Ovary (tissue), 9 donors: Measurements from ENCODE around the gene CCNB2. TPM values are rescaled to one million over a fixed set of nuclear protein-coding genes. Genes with fewer than 3 reads are reported as not detected.

Source experiments
- DNase-seq, 5 donors: peaks; one replicate each; pipeline ENCODE4 v3.0.0-alpha.2; 2019 to 2020
- H3K27ac ChIP-seq, 2 donors: fragments of 200-600 bp; one replicate each; pipeline versions ENCODE4 v1.5.1 to v1.8.0; 2019 to 2022
- H3K27me3 ChIP-seq: fragments of 200-600 bp; one replicate; pipeline ENCODE4 v1.8.0; 2022
- H3K36me3 ChIP-seq: fragments of 200-600 bp; sonication (generic); one replicate; pipeline ENCODE4 v1.5.1; 2019
- H3K4me1 ChIP-seq: one replicate; pipeline ENCODE4 v1.8.1; 2013; ENCODE audit warnings: mild to moderate bottlenecking, moderate library complexity; ENCODE audit not compliant: insufficient read depth
- H3K4me3 ChIP-seq: fragments of 200-600 bp; sonication (generic); one replicate; pipeline ENCODE4 v1.5.1; 2017
- H3K9me3 ChIP-seq, 2 donors: fragments of 200-600 bp in 1 of 2; sonication (generic) in 1 of 2; one replicate each; pipeline versions ENCODE4 v1.5.1 to v1.8.1; 2013 to 2019; ENCODE audit warnings: mild to moderate bottlenecking in 1 of 2, moderate library complexity in 1 of 2
- EP300 ChIP-seq: sonication (generic); formaldehyde crosslinking; IDR thresholded peaks from one replicate; pipeline ENCODE4 v1.6.1; 2017; ENCODE audit warnings: antibody characterized with exemption
- POLR2A ChIP-seq: fragments of 450-650 bp; IDR thresholded peaks from one replicate; pipeline ENCODE4 v1.6.1; 2017; ENCODE audit warnings: antibody characterized with exemption, mild to moderate bottlenecking, moderate library complexity
- WGBS, 3 donors: extraction: QIAGEN DNeasy Blood & Tissue Kit in 1 of 3; methylation state at CpG; one replicate each; pipeline versions ENCODE4 v1.1.5 to v1.1.7; 2013 to 2017; 5-methylcytosine and 5-hydroxymethylcytosine counted together
- intact Hi-C, 4 donors: fragments of 100-400 bp; cut with DNase I; formaldehyde crosslinking; loops; one replicate each; pipeline versions ENCODE4 v1.11.0 to v1.15.1; 2022 to 2023
- polyA plus RNA-seq, 2 donors: library from polyadenylated mRNA; stranded (reverse); fragments of 200-250 nt in 1 of 2; fragments of 350-450 nt in 1 of 2; fragmentation: Illumina TruSeq in 1 of 2; extraction: RNeasy Lipid Tissue Mini Kit (QIAGEN cat#74804) in 1 of 2; gene quantifications; one replicate each; pipeline ENCODE4 v1.2.3, GENCODE V29; 2013 to 2014
- total RNA-seq, 7 donors: library from RNA; depleted of rRNA in 2 of 7; stranded (reverse); fragments of >200 nt in 2 of 7; fragmentation: NEBNext Ultra II Directional in 3 of 7; extraction: Animal tissue kit (Norgen Biotek cat#: 25700) in 3 of 7; gene quantifications; one replicate each; pipeline versions ENCODE4 v1.1.0 to v1.2.4, GENCODE V29; 2016 to 2023
- TF ChIP-seq, protein P1 (sequence below), 3 donors: fragments of 450-650 bp in 2 of 3; fragments of 200-600 bp in 1 of 3; IDR thresholded peaks; one replicate each; pipeline versions ENCODE4 v1.5.1 to v1.8.0; 2016 to 2022; ENCODE audit warnings: antibody characterized with exemption in 3 of 3, mild to moderate bottlenecking in 1 of 3
- donor health status: DM: no; HTN: no; CAD: no; lungs with moderate emphysema.
- donor health status: DM: no; HTN: no; CAD: no.
- donor health status: Bipolar disorder and iron deficiency.
- donor health status: DM: yes; HTN: yes; CAD: no.
- donor health status: DM: no; HTN: no; CAD: no.
- donor health status: DM: yes; HTN: yes; CAD: no.

Gene CCNB2
- total and polyA plus RNA-seq, 9 donors, result 0.28 to 2.5 (median 0.61) TPM; not detected in 1

DNA sequence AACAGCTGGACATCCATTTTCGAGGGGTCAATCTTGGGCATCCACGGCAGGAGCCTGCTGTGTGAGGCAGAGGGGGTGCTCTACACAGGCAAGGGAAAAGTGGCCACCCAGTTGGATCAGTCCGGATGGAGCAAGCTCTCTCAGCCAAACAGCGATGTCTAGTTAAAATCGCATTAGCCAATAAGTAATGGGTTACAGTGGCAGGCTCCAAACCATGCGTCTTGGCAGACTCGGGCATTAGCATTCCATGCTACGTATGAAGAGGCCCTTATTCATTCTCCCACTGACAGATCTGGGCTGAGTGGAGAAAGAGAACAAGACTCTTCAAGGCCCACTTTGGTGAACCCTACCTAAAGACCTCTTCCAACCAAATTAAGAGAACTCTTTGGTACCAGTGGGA lies 49.3 kb downstream of the CCNB2 start:
- TF ChIP-seq, protein P1, sequence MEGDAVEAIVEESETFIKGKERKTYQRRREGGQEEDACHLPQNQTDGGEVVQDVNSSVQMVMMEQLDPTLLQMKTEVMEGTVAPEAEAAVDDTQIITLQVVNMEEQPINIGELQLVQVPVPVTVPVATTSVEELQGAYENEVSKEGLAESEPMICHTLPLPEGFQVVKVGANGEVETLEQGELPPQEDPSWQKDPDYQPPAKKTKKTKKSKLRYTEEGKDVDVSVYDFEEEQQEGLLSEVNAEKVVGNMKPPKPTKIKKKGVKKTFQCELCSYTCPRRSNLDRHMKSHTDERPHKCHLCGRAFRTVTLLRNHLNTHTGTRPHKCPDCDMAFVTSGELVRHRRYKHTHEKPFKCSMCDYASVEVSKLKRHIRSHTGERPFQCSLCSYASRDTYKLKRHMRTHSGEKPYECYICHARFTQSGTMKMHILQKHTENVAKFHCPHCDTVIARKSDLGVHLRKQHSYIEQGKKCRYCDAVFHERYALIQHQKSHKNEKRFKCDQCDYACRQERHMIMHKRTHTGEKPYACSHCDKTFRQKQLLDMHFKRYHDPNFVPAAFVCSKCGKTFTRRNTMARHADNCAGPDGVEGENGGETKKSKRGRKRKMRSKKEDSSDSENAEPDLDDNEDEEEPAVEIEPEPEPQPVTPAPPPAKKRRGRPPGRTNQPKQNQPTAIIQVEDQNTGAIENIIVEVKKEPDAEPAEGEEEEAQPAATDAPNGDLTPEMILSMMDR (IDR thresholded peaks at IDR 0.05), result no peak
- TF ChIP-seq POLR2A (no peak), EP300 (no peak)
- Histone ChIP-seq H3K4me1 (no peaks in the 10 kb centered on the region), H3K27ac (no peak overlapping the region), H3K27me3 (no peaks in the 10 kb centered on the region), H3K4me3 (no peak overlapping the region), H3K9me3 (no peaks in the 10 kb centered on the region), H3K36me3 (no peaks in the 10 kb centered on the region)
- intact Hi-C loops, result no loop called here
- no peak for DNase-seq
- WGBS, 3 donors, result 81 to 93% (median 89%) methylated on average over 8 of the region's 8 CpGs

DNA sequence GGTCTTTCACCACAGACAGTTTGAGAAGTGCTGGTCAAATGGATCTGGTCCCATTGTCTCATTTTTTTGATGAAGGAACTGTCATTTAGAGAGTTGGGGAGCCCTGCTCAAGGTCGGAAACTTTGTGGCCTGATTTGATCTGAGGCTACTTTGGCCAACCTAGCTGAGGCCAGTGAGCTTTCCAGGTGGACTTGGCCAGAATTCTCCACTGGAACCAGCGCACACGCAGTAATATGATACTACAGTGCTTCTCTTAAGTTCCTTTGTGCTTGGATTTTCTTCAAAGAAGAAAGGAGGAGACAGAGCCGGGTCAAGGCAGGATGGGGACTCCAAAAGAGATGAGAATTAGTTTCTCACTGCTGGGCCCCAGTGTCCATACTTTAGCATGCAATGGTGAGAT lies 50.5 kb downstream of the CCNB2 start:
- intact Hi-C loops, result no loop called here
- no peaks in the 10 kb centered on the region for H3K36me3 ChIP-seq

DNA sequence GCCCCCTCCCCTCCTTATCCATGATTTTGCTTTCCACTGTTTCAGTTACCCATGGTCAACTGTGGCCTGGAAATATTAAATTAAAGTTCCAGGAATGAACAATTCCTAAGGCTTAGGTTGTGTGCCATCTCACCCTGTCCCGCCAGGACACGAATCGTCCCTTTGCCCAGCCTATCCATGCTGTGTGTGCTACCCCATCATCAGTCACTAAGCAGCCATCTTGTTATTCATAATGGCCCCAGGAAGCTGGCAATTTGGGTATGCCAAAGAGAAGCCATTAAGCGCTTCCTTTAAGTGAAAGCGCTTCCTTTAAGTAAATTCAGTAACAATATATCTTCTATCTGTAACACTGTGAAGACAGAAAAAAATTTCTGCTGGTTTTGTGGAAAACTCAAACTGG lies 52.5 kb downstream of the CCNB2 start:
- Histone ChIP-seq H3K27me3 (no peaks in the 10 kb centered on the region), H3K36me3 (no peaks in the 10 kb centered on the region), H3K4me1 (no peaks in the 10 kb centered on the region), H3K27ac (no peak overlapping the region), H3K9me3 (no peaks in the 10 kb centered on the region), H3K4me3 (no peak overlapping the region)
- no peak for DNase-seq
- intact Hi-C loops, result no loop called here
- TF ChIP-seq EP300 (no peak), POLR2A (no peak)
- TF ChIP-seq, protein P1 (IDR thresholded peaks at IDR 0.05), result no peak
- 98 to 99% (median 98%) methylated on average over 5 of the region's 5 CpGs for WGBS, 3 donors

More for the DNA sequence above, 50.5 kb downstream of the CCNB2 start:
- Histone ChIP-seq H3K27me3 (no peaks in the 10 kb centered on the region), H3K4me3 (no peak overlapping the region), H3K27ac (no peak overlapping the region), H3K9me3 (no peaks in the 10 kb centered on the region), H3K4me1 (no peaks in the 10 kb centered on the region)
- TF ChIP-seq EP300 (no peak), POLR2A (no peak)
- TF ChIP-seq, protein P1 (IDR thresholded peaks at IDR 0.05), result no peak
- 78 to 92% (median 86%) methylated on average over 4 of the region's 4 CpGs for WGBS, 3 donors
- no peak for DNase-seq

DNA sequence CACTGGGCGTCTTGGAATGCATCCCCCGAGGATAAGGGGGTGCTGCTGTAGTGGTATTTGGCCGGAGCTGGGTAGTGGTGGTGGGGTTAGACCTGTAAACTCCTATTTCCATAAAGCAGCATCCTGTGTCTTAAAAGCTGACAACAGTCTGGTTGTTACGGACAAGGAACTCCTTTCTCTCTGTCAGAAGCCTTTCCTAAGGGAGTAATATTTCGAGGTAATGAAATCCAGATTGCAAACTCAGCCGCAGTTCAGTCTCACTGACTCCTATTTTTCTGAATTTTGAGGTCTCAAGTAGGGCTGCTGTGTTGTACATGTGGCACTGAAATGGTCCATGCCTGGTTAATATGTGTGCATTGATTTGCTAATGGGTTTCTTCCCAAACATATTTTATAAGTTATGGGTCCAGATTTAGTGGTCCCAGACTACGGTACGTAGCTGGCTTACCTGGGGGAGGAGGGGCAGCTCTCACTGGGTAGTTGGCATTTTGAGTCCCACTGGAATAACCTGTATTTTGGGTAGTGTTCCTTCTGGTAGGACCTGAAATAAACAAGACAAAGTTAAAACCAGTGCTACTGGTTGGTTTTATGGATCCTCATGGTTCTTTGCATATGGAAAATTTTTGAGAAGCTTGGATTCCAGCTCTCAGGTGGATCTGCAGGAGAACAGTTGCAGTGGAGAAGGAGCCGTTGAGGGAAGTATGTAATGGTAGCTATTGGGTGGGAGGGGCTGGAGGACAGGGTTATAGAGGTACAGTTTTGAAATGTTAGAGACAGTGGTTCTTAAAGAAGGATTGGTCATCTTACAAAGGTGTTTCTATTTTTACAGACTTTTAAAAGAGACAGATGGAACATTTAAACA lies 53.1 kb downstream of the CCNB2 start:
- Histone ChIP-seq H3K4me3 (no peak overlapping the region), H3K9me3 (no peaks in the 10 kb centered on the region), H3K27me3 (no peaks in the 10 kb centered on the region), H3K4me1 (no peaks in the 10 kb centered on the region), H3K36me3 (no peaks in the 10 kb centered on the region), H3K27ac (no peak overlapping the region)
- 87 to 93% (median 90%) methylated on average over 9 of the region's 9 CpGs for WGBS, 3 donors
- TF ChIP-seq POLR2A (no peak), EP300 (no peak)
- TF ChIP-seq, protein P1 (IDR thresholded peaks at IDR 0.05), result no peak
- no peak for DNase-seq
- intact Hi-C loops, result no loop called here
